SK-N-SH (cell line): ENCODE measurements around the gene NANOS2. TPM values are rescaled to one million over a fixed set of nuclear protein-coding genes. Genes with fewer than 3 reads are reported as not detected.

ENCODE experiments used
- CTCF ChIA-PET: fragments of 300-600, 350-600 bp; formaldehyde crosslinking; extraction: SDS; loops from one replicate; lab custom pipeline; 2021; lab: Yijun Ruan, JAX
- POLR2A ChIA-PET: fragments of 350-600 bp; sonication (Branson Sonifier 250); formaldehyde crosslinking; extraction: SDS; loops from one replicate; lab custom pipeline; 2020; ENCODE audit warnings: antibody characterized with exemption, inconsistent platforms; lab: Yijun Ruan, JAX
- DNase-seq: peaks from one replicate; pipeline ENCODE4 v3.0.0; 2012
- H2AFZ ChIP-seq: fragments of 200-600 bp; sonication (generic); 2 replicates; pipeline ENCODE4 v1.8.1; 2016; ENCODE audit warnings: antibody characterized with exemption, mild to moderate bottlenecking, low read depth
- H3F3A ChIP-seq: fragments of 200-600 bp; sonication (generic); replicated peaks from 2 replicates; pipeline ENCODE3; 2016; ENCODE audit warnings: antibody characterized with exemption, mild to moderate bottlenecking; ENCODE audit not compliant: insufficient read depth
- H3K27ac ChIP-seq, 2 experiments: fragments of 200-500 bp in 1 of 2; fragments of 200-600 bp in 1 of 2; sonication (Bioruptor generic) in 1 of 2; sonication (generic), shearing (Covaris generic) in 1 of 2; 2 replicates each; pipeline versions ENCODE4 v1.5.1 to v1.6.1; 2014 to 2016; ENCODE audit warnings: low read depth in 2 of 2, inconsistent platforms in 1 of 2, low read length in 1 of 2, mild to moderate bottlenecking in 1 of 2, mixed read lengths in 1 of 2
- H3K27me3 ChIP-seq: fragments of 200-600 bp; sonication (generic), shearing (Covaris generic); 2 replicates; pipeline ENCODE4 v1.6.1; 2016; ENCODE audit warnings: mixed run types; ENCODE audit not compliant: insufficient read depth
- H3K36me3 ChIP-seq, 2 experiments: fragments of 200-500 bp in 1 of 2; fragments of 200-600 bp in 1 of 2; sonication (Bioruptor generic) in 1 of 2; sonication (generic) in 1 of 2; replicated peaks in 1 of 2; 2 replicates each; pipeline versions ENCODE3 to v1.5.1; 2014 to 2016; ENCODE audit warnings: low read length in 1 of 2, mild to moderate bottlenecking in 1 of 2; ENCODE audit not compliant: insufficient read depth in 2 of 2, control insufficient read depth in 1 of 2
- H3K4me1 ChIP-seq, 2 experiments: fragments of 200-500 bp in 1 of 2; fragments of 200-600 bp in 1 of 2; sonication (Bioruptor generic) in 1 of 2; sonication (generic), shearing (Covaris generic) in 1 of 2; 2 replicates each; pipeline versions ENCODE4 v1.5.1 to v1.6.1; 2014 to 2016; ENCODE audit warnings: low read depth in 1 of 2, low read length in 1 of 2, mixed run types in 1 of 2; ENCODE audit not compliant: insufficient read depth in 2 of 2, control insufficient read depth in 1 of 2
- H3K4me2 ChIP-seq: fragments of 200-600 bp; sonication (generic), shearing (Covaris generic); 2 replicates; pipeline ENCODE4 v1.6.1; 2017; ENCODE audit warnings: mixed run types
- H3K4me3 ChIP-seq, 2 experiments: fragments of 200-500 bp in 1 of 2; fragments of 200-600 bp in 1 of 2; sonication (Bioruptor generic) in 1 of 2; sonication (generic), shearing (Covaris generic) in 1 of 2; 2 replicates each; pipeline versions ENCODE4 v1.5.1 to v1.8.1; 2014 to 2016; ENCODE audit warnings: low read depth in 2 of 2, inconsistent platforms in 1 of 2, low read length in 1 of 2, mild to moderate bottlenecking in 1 of 2, mixed read lengths in 1 of 2, moderate library complexity in 1 of 2
- H3K79me2 ChIP-seq: fragments of 200-600 bp; sonication (generic); 2 replicates; pipeline ENCODE4 v1.8.1; 2017; ENCODE audit warnings: mild to moderate bottlenecking; ENCODE audit not compliant: insufficient read depth
- H3K9ac ChIP-seq: fragments of 200-600 bp; sonication (generic); 2 replicates; pipeline ENCODE4 v1.6.1; 2017; ENCODE audit warnings: mixed run types
- H3K9me2 ChIP-seq: fragments of 200-600 bp; sonication (generic); 2 replicates; pipeline ENCODE4 v1.6.1; 2017; ENCODE audit warnings: mixed run types
- H3K9me3 ChIP-seq: fragments of 200-600 bp; sonication (generic); 2 replicates; pipeline ENCODE4 v1.6.1; 2017; ENCODE audit warnings: mixed run types, mild to moderate bottlenecking, moderate library complexity
- H4K20me1 ChIP-seq: fragments of 200-600 bp; sonication (generic); 2 replicates; pipeline ENCODE4 v1.6.1; 2017; ENCODE audit warnings: mild to moderate bottlenecking, mixed run types; ENCODE audit not compliant: insufficient read depth
- ELF1 ChIP-seq: IDR thresholded peaks from 2 replicates; pipeline ENCODE4 v1.4.0; 2012
- EZH2phosphoT487 ChIP-seq: fragments of 200-600 bp; sonication (generic); IDR thresholded peaks from 2 replicates; pipeline ENCODE4 v1.6.1; 2017; ENCODE audit warnings: low read depth, mixed run types, mild to moderate bottlenecking, antibody characterized with exemption, moderate library complexity, borderline replicate concordance
- FOSL2 ChIP-seq: IDR thresholded peaks from 2 replicates; pipeline ENCODE4 v1.4.0; 2012; ENCODE audit warnings: low read depth, mild to moderate bottlenecking, moderate library complexity, borderline replicate concordance
- FOXJ3 ChIP-seq: sonication (generic); formaldehyde crosslinking; IDR thresholded peaks from 2 replicates; pipeline ENCODE4 v1.5.1; 2020; ENCODE audit warnings: mild to moderate bottlenecking, missing genetic modification reagents
- GABPA ChIP-seq: IDR thresholded peaks from 2 replicates; pipeline ENCODE4 v1.4.0; 2012; ENCODE audit warnings: low read depth, mild to moderate bottlenecking
- GATA2 ChIP-seq: sonication (generic); formaldehyde crosslinking; IDR thresholded peaks from 2 replicates; pipeline ENCODE4 v1.5.0; 2020; ENCODE audit warnings: mild to moderate bottlenecking, missing genetic modification reagents
- MAX ChIP-seq: IDR thresholded peaks from 2 replicates; pipeline ENCODE4 v1.4.0; 2012; ENCODE audit warnings: low read depth
- MEF2A ChIP-seq: IDR thresholded peaks from 2 replicates; pipeline ENCODE4 v1.4.0; 2012; ENCODE audit warnings: low read depth, borderline replicate concordance
- NFIC ChIP-seq: IDR thresholded peaks from 2 replicates; pipeline ENCODE4 v1.4.0; 2012; ENCODE audit warnings: borderline replicate concordance
- NRF1 ChIP-seq: IDR thresholded peaks from 2 replicates; pipeline ENCODE4 v1.6.1; 2012; ENCODE audit warnings: low read depth, mild to moderate bottlenecking, low read length
- POLR2AphosphoS5 ChIP-seq: IDR thresholded peaks from 2 replicates; pipeline ENCODE4 v1.6.1; 2012; ENCODE audit warnings: low read depth, low read length
- RCOR1 ChIP-seq: fragments of 150-350 bp; IDR thresholded peaks from 2 replicates; pipeline ENCODE4 v1.6.1; 2017; ENCODE audit warnings: antibody characterized with exemption, low read length
- RFX5 ChIP-seq: IDR thresholded peaks from 2 replicates; pipeline ENCODE4 v1.6.1; 2012; ENCODE audit warnings: mild to moderate bottlenecking, improper control_type of control experiment, low read length
- RXRA ChIP-seq: IDR thresholded peaks from 2 replicates; pipeline ENCODE4 v1.4.0; 2012; ENCODE audit warnings: low read depth, mild to moderate bottlenecking, borderline replicate concordance
- SIN3A ChIP-seq: IDR thresholded peaks from 2 replicates; pipeline ENCODE4 v1.6.1; 2012; ENCODE audit warnings: low read depth, mild to moderate bottlenecking, low read length, moderate library complexity, borderline replicate concordance
- SMC3 ChIP-seq: IDR thresholded peaks from 2 replicates; pipeline ENCODE4 v1.6.1; 2012; ENCODE audit warnings: low read depth, low read length, improper control_type of control experiment
- YY1 ChIP-seq: IDR thresholded peaks from 2 replicates; pipeline ENCODE4 v1.4.0; 2012; ENCODE audit warnings: low read depth, mild to moderate bottlenecking
- WGBS: methylation state at CpG from one replicate; pipeline ENCODE4 v1.1.6; 2017; ENCODE audit warnings: low lambda C conversion rate; 5-methylcytosine and 5-hydroxymethylcytosine counted together
- polyA plus RNA-seq, 3 experiments: library from polyadenylated mRNA; depleted of rRNA; stranded (reverse); fragments of >200 nt; gene quantifications; 2 replicates each; pipeline ENCODE4 v1.2.3, GENCODE V29; 2012
- TF ChIP-seq, protein P1 (sequence below): IDR thresholded peaks from 2 replicates; pipeline ENCODE4; 2012
- TF ChIP-seq, protein P2 (sequence below): fragments of 200-600 bp; sonication (generic); IDR thresholded peaks from 2 replicates; pipeline ENCODE4 v1.6.1; 2017; ENCODE audit warnings: antibody characterized with exemption, mild to moderate bottlenecking, moderate library complexity

Gene NANOS2
- polyA plus RNA-seq, 1 of the 3 experiments (the other 2 are of a cell fraction) = not detected

DNA sequence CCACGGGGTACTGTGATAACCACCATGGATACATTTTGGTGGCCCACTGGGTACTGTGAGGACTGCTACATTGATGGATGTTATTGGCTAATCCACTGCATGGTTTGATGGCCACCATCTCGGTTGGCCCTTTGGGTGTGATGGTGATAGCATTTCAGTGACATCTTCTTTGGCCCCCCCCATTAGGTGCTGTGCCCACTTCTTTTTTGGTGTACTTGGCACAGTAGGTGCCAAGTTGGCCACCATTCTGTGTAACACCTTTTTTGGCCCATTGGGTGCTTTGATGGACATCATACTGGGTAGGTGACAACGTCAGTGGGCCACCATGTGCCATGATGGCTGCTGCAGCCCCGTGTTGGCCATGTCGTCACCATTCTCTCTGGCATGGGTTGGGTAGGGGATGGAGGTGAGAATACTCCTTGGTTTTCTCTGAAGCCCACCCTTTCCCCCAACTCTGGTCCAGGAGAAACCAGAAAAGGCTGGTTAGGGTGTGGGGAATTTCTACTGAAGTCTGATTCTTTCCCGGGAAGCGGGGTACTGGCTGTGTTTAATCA is 41.3 kb downstream of the NANOS2 start (continued):
- TF ChIP-seq, protein P1, sequence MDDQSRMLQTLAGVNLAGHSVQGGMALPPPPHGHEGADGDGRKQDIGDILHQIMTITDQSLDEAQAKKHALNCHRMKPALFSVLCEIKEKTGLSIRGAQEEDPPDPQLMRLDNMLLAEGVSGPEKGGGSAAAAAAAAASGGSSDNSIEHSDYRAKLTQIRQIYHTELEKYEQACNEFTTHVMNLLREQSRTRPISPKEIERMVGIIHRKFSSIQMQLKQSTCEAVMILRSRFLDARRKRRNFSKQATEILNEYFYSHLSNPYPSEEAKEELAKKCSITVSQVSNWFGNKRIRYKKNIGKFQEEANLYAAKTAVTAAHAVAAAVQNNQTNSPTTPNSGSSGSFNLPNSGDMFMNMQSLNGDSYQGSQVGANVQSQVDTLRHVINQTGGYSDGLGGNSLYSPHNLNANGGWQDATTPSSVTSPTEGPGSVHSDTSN = no peak
- no peak for TF ChIP-seq POLR2AphosphoS5

GRCh38 chr19:45872095-45872919 is 42.3 kb downstream of the NANOS2 start:
- Histone ChIP-seq H3K4me3 (no peak overlapping the region), H3K9me2 (no peaks in the 10 kb centered on the region), H3K36me3 (no peaks in the 10 kb centered on the region), H4K20me1 (no peaks in the 10 kb centered on the region), H3K9me3 (no peaks in the 10 kb centered on the region), H2AFZ (no peak overlapping the region), H3K79me2 (no peaks in the 10 kb centered on the region), H3K4me2 (no peak overlapping the region), H3K4me1 (no peaks in the 10 kb centered on the region), H3K27me3 (no peaks in the 10 kb centered on the region), H3K27ac (no peak overlapping the region), H3K9ac (no peak overlapping the region), H3F3A (peaks cover 5% of the 10 kb centered on the region)
- WGBS = 92% methylated on average over 24 of the region's 34 CpGs
- CTCF ChIA-PET = interaction anchor here (1.8 to 12.2 kb wide), 2 partner anchors 11 to 73 kb away, joined by 4 to 121 read pairs; partner anchors contain the start of gene IRF2BP1
- TF ChIP-seq RCOR1 = no peak
- no peak for TF ChIP-seq SMC3
- no peak for TF ChIP-seq GABPA
- TF ChIP-seq MEF2A = no peak
- no peak for TF ChIP-seq FOXJ3 (CRISPR knock-in tag)
- no peak for TF ChIP-seq MAX
- no peak for TF ChIP-seq POLR2AphosphoS5
- TF ChIP-seq EZH2phosphoT487 = no peak
- TF ChIP-seq, protein P1 = no peak
- no peak for TF ChIP-seq NRF1
- TF ChIP-seq FOSL2 = no peak
- TF ChIP-seq NFIC = no peak
- TF ChIP-seq YY1 = no peak
- no peak for TF ChIP-seq RXRA
- TF ChIP-seq, protein P2, sequence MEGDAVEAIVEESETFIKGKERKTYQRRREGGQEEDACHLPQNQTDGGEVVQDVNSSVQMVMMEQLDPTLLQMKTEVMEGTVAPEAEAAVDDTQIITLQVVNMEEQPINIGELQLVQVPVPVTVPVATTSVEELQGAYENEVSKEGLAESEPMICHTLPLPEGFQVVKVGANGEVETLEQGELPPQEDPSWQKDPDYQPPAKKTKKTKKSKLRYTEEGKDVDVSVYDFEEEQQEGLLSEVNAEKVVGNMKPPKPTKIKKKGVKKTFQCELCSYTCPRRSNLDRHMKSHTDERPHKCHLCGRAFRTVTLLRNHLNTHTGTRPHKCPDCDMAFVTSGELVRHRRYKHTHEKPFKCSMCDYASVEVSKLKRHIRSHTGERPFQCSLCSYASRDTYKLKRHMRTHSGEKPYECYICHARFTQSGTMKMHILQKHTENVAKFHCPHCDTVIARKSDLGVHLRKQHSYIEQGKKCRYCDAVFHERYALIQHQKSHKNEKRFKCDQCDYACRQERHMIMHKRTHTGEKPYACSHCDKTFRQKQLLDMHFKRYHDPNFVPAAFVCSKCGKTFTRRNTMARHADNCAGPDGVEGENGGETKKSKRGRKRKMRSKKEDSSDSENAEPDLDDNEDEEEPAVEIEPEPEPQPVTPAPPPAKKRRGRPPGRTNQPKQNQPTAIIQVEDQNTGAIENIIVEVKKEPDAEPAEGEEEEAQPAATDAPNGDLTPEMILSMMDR = no peak
- TF ChIP-seq ELF1 = no peak
- TF ChIP-seq GATA2 (CRISPR knock-in tag) = no peak
- no peak for TF ChIP-seq SIN3A
- no peak for TF ChIP-seq RFX5
- DNase-seq = no peak
- POLR2A ChIA-PET = no interaction called here
